ENCODE data around the gene WDFY2. TPM values are rescaled to one million over a fixed set of nuclear protein-coding genes. Genes with fewer than 3 reads are reported as not detected.
"Not testable (repeated sequence)": the region's sequence is repeated elsewhere in the genome, so short reads cannot be mapped to it uniquely, and the experiment has no call there.

WDFY2 gene
- total and polyA plus RNA-seq, 5 donors from 2014 or later: 4.0 to 26.2 (median 4.9) TPM

GRCh38 chr13:51687947-51688714, 103.9 kb downstream of the WDFY2 start:
- no peaks in the 10 kb centered on the region for H3K27me3 Mint-ChIP-seq
- Histone ChIP-seq H3K9me3 (ENCODE audit: control insufficient read depth in 2 of 2, low read length in 2 of 2) (no peaks in the 10 kb centered on the region), H3K4me1 (ENCODE audit: control insufficient read depth, insufficient read depth, low read length, poor library complexity, severe bottlenecking) (no peaks in the 10 kb centered on the region), H3K27ac (ENCODE audit: insufficient read depth, low read length, poor library complexity, severe bottlenecking) (no peak overlapping the region), H3K36me3 (ENCODE audit: control insufficient read depth, insufficient read depth, low read length) (peaks cover 5% of the 10 kb centered on the region), H3K27me3 (ENCODE audit: control insufficient read depth, insufficient read depth, low read length) (no peaks in the 10 kb centered on the region), H3K4me3 (ENCODE audit: low read depth, low read length) (no peak overlapping the region)
- ATAC-seq (ENCODE audit: low read depth in 2 of 2): no peak
- no peak for DNase-seq
- H3K4me3 Mint-ChIP-seq: no peak overlapping the region
- no peak overlapping the region for H3K27ac Mint-ChIP-seq
- H3K36me3 Mint-ChIP-seq: peaks cover 14% of the 10 kb centered on the region
- H3K4me1 Mint-ChIP-seq: peaks cover 7 to 23% (median 9%) of the 10 kb centered on the region in 4 donors
- H3K9me3 Mint-ChIP-seq: peaks cover 0 to 1% (median 0%) of the 10 kb centered on the region in 7 donors

- no peak for DNase-seq
- Mint-ChIP-seq H3K27me3 (no peaks in the 10 kb centered on the region), H3K36me3 (peaks cover 9% of the 10 kb centered on the region), H3K4me1 (peaks cover 7 to 16% (median 9%) of the 10 kb centered on the region in 4 donors), H3K4me3 (peak overlapping the region in 1 of 4 donors; percentile 21), H3K27ac (no peak overlapping the region), H3K9me3 (peaks cover 0 to 1% (median 0%) of the 10 kb centered on the region in 7 donors)
- Histone ChIP-seq H3K36me3 (ENCODE audit: control insufficient read depth, insufficient read depth, low read length) (no peaks in the 10 kb centered on the region), H3K9me3 (ENCODE audit: control insufficient read depth in 2 of 2, low read length in 2 of 2) (no peaks in the 10 kb centered on the region), H3K27me3 (ENCODE audit: control insufficient read depth, insufficient read depth, low read length) (no peaks in the 10 kb centered on the region), H3K4me3 (ENCODE audit: low read depth, low read length) (no peak overlapping the region), H3K27ac (ENCODE audit: insufficient read depth, low read length, poor library complexity, severe bottlenecking) (no peak overlapping the region), H3K4me1 (ENCODE audit: control insufficient read depth, insufficient read depth, low read length, poor library complexity, severe bottlenecking) (no peaks in the 10 kb centered on the region)
- ATAC-seq (ENCODE audit: low read depth in 2 of 2): no peak
These were observed 104.8 kb downstream of the WDFY2 start for GRCh38 chr13:51688937-51689662.

- H3K4me3 Mint-ChIP-seq: peak overlapping the region in 1 of 4 donors; percentile 21
- ATAC-seq (ENCODE audit: low read depth in 2 of 2): no peak
These were observed 105.4 kb downstream of the WDFY2 start for GRCh38 chr13:51689663-51689996.

GRCh38 chr13:51695677-51696076, 111.4 kb downstream of the WDFY2 start:
- ATAC-seq (ENCODE audit: low read depth in 2 of 2); H3K9me3 Mint-ChIP-seq; H3K4me1 Mint-ChIP-seq; H3K27me3 Mint-ChIP-seq; H3K4me1 ChIP-seq (ENCODE audit: control insufficient read depth, insufficient read depth, low read length, poor library complexity, severe bottlenecking); DNase-seq; H3K27ac ChIP-seq (ENCODE audit: insufficient read depth, low read length, poor library complexity, severe bottlenecking); H3K27ac Mint-ChIP-seq; H3K4me3 ChIP-seq (ENCODE audit: low read depth, low read length); H3K36me3 Mint-ChIP-seq; H3K4me3 Mint-ChIP-seq; H3K27me3 ChIP-seq (ENCODE audit: control insufficient read depth, insufficient read depth, low read length); H3K36me3 ChIP-seq (ENCODE audit: control insufficient read depth, insufficient read depth, low read length); H3K9me3 ChIP-seq (ENCODE audit: control insufficient read depth in 2 of 2, low read length in 2 of 2): not testable (repeated sequence)

More at GRCh38 chr13:51689663-51689996, 105.4 kb downstream of the WDFY2 start:
- Histone ChIP-seq H3K4me3 (ENCODE audit: low read depth, low read length) (no peak overlapping the region), H3K4me1 (ENCODE audit: control insufficient read depth, insufficient read depth, low read length, poor library complexity, severe bottlenecking) (no peaks in the 10 kb centered on the region), H3K27ac (ENCODE audit: insufficient read depth, low read length, poor library complexity, severe bottlenecking) (no peak overlapping the region), H3K27me3 (ENCODE audit: control insufficient read depth, insufficient read depth, low read length) (no peaks in the 10 kb centered on the region), H3K36me3 (ENCODE audit: control insufficient read depth, insufficient read depth, low read length) (no peaks in the 10 kb centered on the region), H3K9me3 (ENCODE audit: control insufficient read depth in 2 of 2, low read length in 2 of 2) (no peaks in the 10 kb centered on the region)
- DNase-seq: peak in 1 of 3 donors; percentile 26
- Mint-ChIP-seq H3K27ac (no peak overlapping the region), H3K4me1 (peaks cover 7 to 13% (median 9%) of the 10 kb centered on the region in 4 donors), H3K9me3 (peaks cover 0 to 1% (median 0%) of the 10 kb centered on the region in 7 donors), H3K27me3 (no peaks in the 10 kb centered on the region), H3K36me3 (peaks cover 5% of the 10 kb centered on the region)

- Mint-ChIP-seq H3K9me3 (peaks cover 0 to 2% (median 0%) of the 10 kb centered on the region in 7 donors), H3K27me3 (no peaks in the 10 kb centered on the region), H3K4me3 (no peak overlapping the region), H3K4me1 (peaks cover 0 to under 1% (median 0%) of the 10 kb centered on the region in 4 donors), H3K36me3 (peaks cover 4% of the 10 kb centered on the region), H3K27ac (no peak overlapping the region)
- no peak for DNase-seq
- Histone ChIP-seq H3K27me3 (ENCODE audit: control insufficient read depth, insufficient read depth, low read length) (no peaks in the 10 kb centered on the region), H3K4me3 (ENCODE audit: low read depth, low read length) (no peak overlapping the region), H3K4me1 (ENCODE audit: control insufficient read depth, insufficient read depth, low read length, poor library complexity, severe bottlenecking) (no peaks in the 10 kb centered on the region), H3K27ac (ENCODE audit: insufficient read depth, low read length, poor library complexity, severe bottlenecking) (no peak overlapping the region), H3K9me3 (ENCODE audit: control insufficient read depth in 2 of 2, low read length in 2 of 2) (no peaks in the 10 kb centered on the region), H3K36me3 (ENCODE audit: control insufficient read depth, insufficient read depth, low read length) (no peaks in the 10 kb centered on the region)
- ATAC-seq (ENCODE audit: low read depth in 2 of 2): no peak
These were observed 112.9 kb downstream of the WDFY2 start for GRCh38 chr13:51697181-51697580.

GRCh38 chr13:51697855-51698254, 113.6 kb downstream of the WDFY2 start:
- Histone ChIP-seq H3K36me3 (ENCODE audit: control insufficient read depth, insufficient read depth, low read length) (no peaks in the 10 kb centered on the region), H3K27me3 (ENCODE audit: control insufficient read depth, insufficient read depth, low read length) (no peaks in the 10 kb centered on the region), H3K27ac (ENCODE audit: insufficient read depth, low read length, poor library complexity, severe bottlenecking) (no peak overlapping the region), H3K4me1 (ENCODE audit: control insufficient read depth, insufficient read depth, low read length, poor library complexity, severe bottlenecking) (no peaks in the 10 kb centered on the region), H3K9me3 (ENCODE audit: control insufficient read depth in 2 of 2, low read length in 2 of 2) (no peaks in the 10 kb centered on the region), H3K4me3 (ENCODE audit: low read depth, low read length) (no peak overlapping the region)
- ATAC-seq (ENCODE audit: low read depth in 2 of 2): no peak
- Mint-ChIP-seq H3K9me3 (peaks cover 0 to 2% (median 0%) of the 10 kb centered on the region in 7 donors), H3K27ac (no peak overlapping the region), H3K27me3 (no peaks in the 10 kb centered on the region), H3K4me3 (no peak overlapping the region), H3K4me1 (peaks cover 0 to 6% (median 0%) of the 10 kb centered on the region in 4 donors), H3K36me3 (peaks cover 11% of the 10 kb centered on the region)
- DNase-seq: no peak

GRCh38 chr13:51698352-51698751, 114.1 kb downstream of the WDFY2 start:
- H3K27me3 ChIP-seq (ENCODE audit: control insufficient read depth, insufficient read depth, low read length): no peaks in the 10 kb centered on the region
- no peaks in the 10 kb centered on the region for H3K9me3 ChIP-seq (ENCODE audit: control insufficient read depth in 2 of 2, low read length in 2 of 2)
- H3K27ac ChIP-seq (ENCODE audit: insufficient read depth, low read length, poor library complexity, severe bottlenecking): no peak overlapping the region
- no peaks in the 10 kb centered on the region for H3K36me3 ChIP-seq (ENCODE audit: control insufficient read depth, insufficient read depth, low read length)
- DNase-seq: no peak
- no peak for ATAC-seq (ENCODE audit: low read depth in 2 of 2)
- H3K4me3 ChIP-seq (ENCODE audit: low read depth, low read length): no peak overlapping the region
- H3K4me3 Mint-ChIP-seq: no peak overlapping the region
- peaks cover 0 to 2% (median 0%) of the 10 kb centered on the region in 7 donors for H3K9me3 Mint-ChIP-seq
- no peaks in the 10 kb centered on the region for H3K27me3 Mint-ChIP-seq
- peaks cover 0 to 6% (median 0%) of the 10 kb centered on the region in 4 donors for H3K4me1 Mint-ChIP-seq
- no peaks in the 10 kb centered on the region for H3K4me1 ChIP-seq (ENCODE audit: control insufficient read depth, insufficient read depth, low read length, poor library complexity, severe bottlenecking)
- no peak overlapping the region for H3K27ac Mint-ChIP-seq
- peaks cover 12% of the 10 kb centered on the region for H3K36me3 Mint-ChIP-seq
